K562 (cell line): ENCODE data around the gene PPP1R15B. TPM values are rescaled to one million over a fixed set of nuclear protein-coding genes. Genes with fewer than 3 reads are reported as not detected.

Experiments
- ARNT ChIP-seq, 2 experiments: fragments of 450-650 bp; IDR thresholded peaks; 2 replicates each; pipeline ENCODE4 v1.6.1; 2016; ENCODE audit warnings: mild to moderate bottlenecking in 1 of 2
- BCOR ChIP-seq: fragments of 450-650 bp; IDR thresholded peaks from 2 replicates; pipeline ENCODE4 v1.6.1; 2016
- CBFA2T3 ChIP-seq: fragments of 450-650 bp; IDR thresholded peaks from 2 replicates; pipeline ENCODE4 v1.6.1; 2017
- COPS2 ChIP-seq: fragments of 450-650 bp; conservative IDR thresholded peaks from 2 replicates; pipeline ENCODE4 v1.6.1; 2016; ENCODE audit warnings: mild to moderate bottlenecking, moderate library complexity
- FOXK1 ChIP-seq: sonication (generic); formaldehyde crosslinking; IDR thresholded peaks from 2 replicates; pipeline ENCODE4 v1.8.0; 2022; ENCODE audit warnings: missing genetic modification reagents, mild to moderate bottlenecking, borderline replicate concordance
- GABPA ChIP-seq: fragments of 200-800 bp; sonication (Bioruptor generic); conservative IDR thresholded peaks from 2 replicates; pipeline ENCODE4 v1.6.1; 2016; ENCODE audit warnings: low read depth, missing genetic modification characterization, missing compliant biosample characterization
- HCFC1 ChIP-seq: IDR thresholded peaks from 2 replicates; pipeline ENCODE4 v1.6.1; 2012; ENCODE audit warnings: low read depth, low read length, improper control_type of control experiment
- HOMEZ ChIP-seq: fragments of 250-450 bp; sonication (Bioruptor Pico); IDR thresholded peaks from 2 replicates; pipeline ENCODE4 v1.4.0; 2020; ENCODE audit warnings: mild to moderate bottlenecking, moderate library complexity
- LEF1 ChIP-seq: fragments of 450-650 bp; IDR thresholded peaks from 2 replicates; pipeline ENCODE4 v1.6.1; 2016; ENCODE audit warnings: mild to moderate bottlenecking
- MAZ ChIP-seq, 2 experiments: fragments of 450-650 bp in 1 of 2; sonication (generic) in 1 of 2; formaldehyde crosslinking; IDR thresholded peaks in 1 of 2; conservative IDR thresholded peaks in 1 of 2; 2 replicates each; pipeline versions ENCODE4 v1.4.0 to v1.5.0; 2020; ENCODE audit warnings: mild to moderate bottlenecking in 1 of 2, missing genetic modification reagents in 1 of 2
- MEF2D ChIP-seq: conservative IDR thresholded peaks from 2 replicates; pipeline ENCODE4 v1.6.1; 2016; ENCODE audit warnings: low read depth, missing genetic modification characterization, missing compliant biosample characterization
- NCOA4 ChIP-seq: fragments of 450-650 bp; IDR thresholded peaks from 2 replicates; pipeline ENCODE4 v1.6.1; 2018; ENCODE audit warnings: mild to moderate bottlenecking; ENCODE audit not compliant: partially characterized antibody
- RBM25 ChIP-seq: fragments of 200-400 bp; formaldehyde crosslinking; IDR thresholded peaks from 2 replicates; pipeline ENCODE4 v1.6.1; 2018; ENCODE audit warnings: low read length, low read depth, moderate library complexity; ENCODE audit not compliant: severe bottlenecking
- SFPQ ChIP-seq: fragments of 200-400 bp; formaldehyde crosslinking; IDR thresholded peaks from 2 replicates; pipeline ENCODE4 v1.6.1; 2017; ENCODE audit warnings: mild to moderate bottlenecking, low read depth, low read length, moderate library complexity
- TRIM24 ChIP-seq, 2 experiments: fragments of 450-650 bp; IDR thresholded peaks; 2 replicates each; pipeline ENCODE4 v1.6.1; 2016
- ZBTB34 ChIP-seq: fragments of 250-450 bp; sonication (Bioruptor Pico); IDR thresholded peaks from 2 replicates; pipeline ENCODE4 v1.8.0; 2021; ENCODE audit warnings: mild to moderate bottlenecking, moderate library complexity
- ZEB2 ChIP-seq: fragments of 450-650 bp; IDR thresholded peaks from 2 replicates; pipeline ENCODE4 v1.6.1; 2016
- ZNF146 ChIP-seq: IDR thresholded peaks from one replicate; pipeline ENCODE4 v1.6.1; 2018; ENCODE audit warnings: missing compliant biosample characterization; ENCODE audit not compliant: unreplicated experiment
- ZNF184 ChIP-seq: sonication (generic); formaldehyde crosslinking; IDR thresholded peaks from 2 replicates; pipeline ENCODE4 v1.5.0; 2020; ENCODE audit warnings: missing genetic modification reagents
- ZNF23 ChIP-seq: fragments of 250-450 bp; sonication (Bioruptor Pico); IDR thresholded peaks from 2 replicates; pipeline ENCODE4 v1.4.0; 2020; ENCODE audit warnings: mild to moderate bottlenecking
- ZNF436 ChIP-seq: fragments of 250-450, 450-650 bp; sonication (Bioruptor Pico); formaldehyde crosslinking; IDR thresholded peaks from 2 replicates; pipeline ENCODE4 v1.7.0; 2020; ENCODE audit warnings: mild to moderate bottlenecking
- polyA plus RNA-seq, 8 experiments: library from polyadenylated mRNA; depleted of rRNA in 4 of 8; stranded (reverse) in 5 of 8; unstranded in 3 of 8; fragments of >200 nt; fragmentation: Nextera tagmentation in 2 of 8; fragmentation: Illumina TruSeq in 1 of 8; extraction: Ambion mirVana in 2 of 8; extraction: Trizol in 1 of 8; gene quantifications; 2 replicates each; pipeline versions ENCODE4 v1.2.1 to v1.2.3, GENCODE V29; 2011 to 2014; ENCODE audit warnings: inconsistent platforms in 1 of 8, missing spikeins in 1 of 8
- total RNA-seq, 7 experiments: library from RNA; depleted of rRNA in 6 of 7; stranded (reverse); fragments of >200 nt in 6 of 7; fragmentation: Illumina TruSeq in 2 of 7; extraction: Trizol in 2 of 7; gene quantifications; 2 replicates each; pipeline versions ENCODE4 v1.2.1 to v1.2.3, GENCODE V29; 2011 to 2021; ENCODE audit warnings: low replicate concordance in 1 of 7
- TF ChIP-seq, protein P1 (sequence below): fragments of 250-450 bp; sonication (Bioruptor Pico); IDR thresholded peaks from 2 replicates; pipeline ENCODE4 v1.5.0; 2021; ENCODE audit warnings: mild to moderate bottlenecking, moderate library complexity

PPP1R15B gene
- total and polyA plus RNA-seq, 9 of the 15 experiments (the other 6 are each of a cell fraction or from before 2014, with no cell fraction given), result 17.0 to 48.1 (median 30.8) TPM

- no peak for TF ChIP-seq HOMEZ
- TF ChIP-seq TRIM24 (IDR thresholded peaks at IDR 0.05), result peak; percentile 91 to 94
- no peak for TF ChIP-seq MAZ (CRISPR knock-in tag; conservative IDR thresholded peaks at IDR 0.05 in 1 of 2, IDR thresholded peaks at IDR 0.05 in 1 of 2)
- peak; percentile 92 for TF ChIP-seq ZNF146
- peak; percentile 88 for TF ChIP-seq CBFA2T3
- 0 out of 2 replicates have a peak, but pooled peaks have one; percentile 29 for TF ChIP-seq ZBTB34
- no peak for TF ChIP-seq SFPQ
- TF ChIP-seq MEF2D, result no peak
- no peak for TF ChIP-seq ZNF436 (CRISPR knock-in tag)
- 0 out of 2 replicates have a peak, but pooled peaks have one; percentile 41 for TF ChIP-seq ZEB2
- no peak for TF ChIP-seq GABPA (tag)
- TF ChIP-seq HCFC1, result no peak
- no peak for TF ChIP-seq COPS2
- no peak for TF ChIP-seq ZNF184 (CRISPR knock-in tag)
- no peak for TF ChIP-seq NCOA4
- TF ChIP-seq, protein P1, sequence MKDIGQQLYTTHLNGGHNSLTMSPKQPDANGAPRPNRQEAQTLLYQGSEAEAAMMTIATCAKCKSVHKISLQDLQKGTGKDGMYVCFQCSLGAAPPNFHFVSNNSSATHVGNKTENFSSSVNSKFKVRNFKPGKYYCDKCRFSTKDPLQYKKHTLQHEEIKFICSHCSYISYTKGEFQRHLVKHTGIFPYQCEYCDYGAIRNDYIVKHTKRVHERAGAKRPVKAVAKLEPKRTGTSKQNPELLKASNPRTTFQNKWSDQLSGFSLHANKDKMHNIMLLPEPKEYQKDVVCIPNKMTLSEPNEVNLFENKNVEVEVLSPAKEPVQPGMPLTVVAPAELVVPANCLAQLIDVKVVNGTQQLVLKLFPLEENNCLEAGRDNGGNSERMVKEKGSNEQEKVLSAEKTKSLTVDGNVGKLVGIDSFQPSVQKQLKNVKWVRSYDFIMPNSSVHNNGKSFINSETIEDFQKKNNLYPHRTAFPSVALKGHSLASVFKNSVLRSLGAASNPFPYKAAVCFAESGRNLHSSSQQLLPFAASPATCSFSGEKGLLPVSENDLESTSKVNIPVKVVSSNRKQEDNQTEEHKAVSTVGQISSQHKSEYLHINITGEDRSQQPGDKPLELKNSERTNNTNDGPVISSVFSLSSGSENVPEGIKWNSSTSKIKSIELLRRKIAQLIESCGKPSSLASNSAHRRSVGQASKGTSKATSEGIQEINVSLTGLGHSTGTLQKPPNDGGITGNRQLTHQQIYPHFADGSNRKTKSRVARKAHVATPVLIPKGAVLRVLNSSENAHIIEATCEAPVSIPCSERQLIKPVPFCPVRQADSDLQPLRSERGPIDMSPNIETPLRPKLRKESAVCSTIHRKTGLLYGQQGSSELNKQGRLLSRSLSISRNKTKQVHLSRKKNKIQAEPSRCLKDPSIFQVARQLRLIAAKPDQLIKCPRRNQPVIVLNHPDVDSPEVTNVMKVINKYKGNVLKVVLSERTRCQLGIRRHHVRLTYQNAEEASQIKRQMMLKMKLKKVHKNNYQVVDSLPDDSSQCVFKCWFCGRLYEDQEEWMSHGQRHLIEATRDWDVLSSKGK (CRISPR knock-in tag), result no peak
- TF ChIP-seq RBM25, result peak; percentile 85
- peak; percentile 76 for TF ChIP-seq LEF1
- TF ChIP-seq BCOR, result peak; percentile 73
- 0 out of 4 replicates have a peak, but pooled peaks of 1 of the 2 experiments have one; percentile 39 for TF ChIP-seq ARNT (IDR thresholded peaks at IDR 0.05)
- TF ChIP-seq ZNF23 (CRISPR knock-in tag), result no peak
- no peak for TF ChIP-seq FOXK1 (CRISPR knock-in tag)
Observed at GRCh38 chr1:204396015-204396583, 15.5 kb downstream of the PPP1R15B start (continued).
